Ovary (tissue), 3 donors: ENCODE measurements around the gene ADAMTSL3.

Source experiments
- CTCF ChIP-seq, 3 donors: fragments of 450-650 bp in 2 of 3; fragments of 200-600 bp in 1 of 3; IDR thresholded peaks; one replicate each; pipeline versions ENCODE4 v1.5.1 to v1.8.0; 2016 to 2022; ENCODE audit warnings: antibody characterized with exemption in 3 of 3, mild to moderate bottlenecking in 1 of 3
- EP300 ChIP-seq: sonication (generic); formaldehyde crosslinking; IDR thresholded peaks from one replicate; pipeline ENCODE4 v1.6.1; 2017; ENCODE audit warnings: antibody characterized with exemption
- donor health status: DM: no; HTN: no; CAD: no.

DNA sequence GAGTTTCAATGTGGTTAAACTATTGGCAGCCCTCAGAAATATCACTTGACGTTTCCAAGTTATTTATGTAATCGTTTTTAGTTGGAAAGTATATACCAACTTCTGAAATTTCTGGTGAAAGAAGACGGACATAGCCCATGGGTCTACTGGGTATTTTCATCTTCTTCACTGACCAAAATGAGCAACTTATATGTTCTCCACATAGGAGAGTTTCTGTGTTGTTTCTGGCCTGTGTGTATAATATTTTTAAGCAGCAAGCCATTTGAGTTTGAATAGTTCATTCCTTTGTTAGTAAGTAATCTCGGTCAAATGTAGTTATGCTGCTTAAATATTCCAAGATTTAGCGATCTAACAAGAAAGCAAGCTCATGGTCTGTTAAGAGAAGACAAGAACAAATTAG, 57.3 kb downstream of the ADAMTSL3 start:
- TF ChIP-seq CTCF (IDR thresholded peaks at IDR 0.05) (no peak), EP300 (no peak)
